Testis (tissue), 3 donors: ENCODE measurements around the gene MED23. TPM values are rescaled to one million over a fixed set of nuclear protein-coding genes. Genes with fewer than 3 reads are reported as not detected.
"Not testable (repeated sequence)": the region's sequence is repeated elsewhere in the genome, so short reads cannot be mapped to it uniquely, and the experiment has no call there.

Experiments
- DNase-seq: peaks from one replicate; pipeline ENCODE4 v3.0.0-alpha.2; 2019
- H3K27ac ChIP-seq, 2 donors: fragments of 200-600 bp; sonication (generic); one replicate each; pipeline ENCODE4 v1.5.1; 2019
- H3K27me3 ChIP-seq: fragments of 200-600 bp; sonication (generic); one replicate; pipeline ENCODE4 v1.5.1; 2019
- H3K36me3 ChIP-seq: fragments of 200-600 bp; sonication (generic); one replicate; pipeline ENCODE4 v1.5.1; 2017; ENCODE audit warnings: low read depth; ENCODE audit errors: missing control alignments
- H3K4me1 ChIP-seq: fragments of 200-600 bp; sonication (generic); one replicate; pipeline ENCODE4 v1.5.1; 2019
- H3K4me3 ChIP-seq, 2 donors: fragments of 200-600 bp; sonication (generic); one replicate each; pipeline ENCODE4 v1.5.1; 2017 to 2019
- H3K9me3 ChIP-seq: fragments of 200-600 bp; sonication (generic); one replicate; pipeline ENCODE4 v1.5.1; 2017
- CTCF ChIP-seq, 3 experiments: fragments of 450-650 bp in 2 of 3; fragments of 200-600 bp in 1 of 3; sonication (generic) in 1 of 3; IDR thresholded peaks; one replicate each; pipeline ENCODE4 v1.5.1; 2016 to 2019; ENCODE audit warnings: antibody characterized with exemption in 3 of 3, mild to moderate bottlenecking in 2 of 3, moderate library complexity in 1 of 3
- POLR2A ChIP-seq: fragments of 450-650 bp; IDR thresholded peaks from one replicate; pipeline ENCODE4 v1.6.1; 2017; ENCODE audit warnings: antibody characterized with exemption, mild to moderate bottlenecking, moderate library complexity
- WGBS, 2 donors: methylation state at CpG; one replicate each; pipeline ENCODE4 v1.1.5; 2018; 5-methylcytosine and 5-hydroxymethylcytosine counted together
- intact Hi-C: fragments of 100-400 bp; cut with DNase I; formaldehyde crosslinking; loops from one replicate; pipeline ENCODE4 v1.15.1; 2023; ENCODE audit warnings: low total_unique reads
- polyA plus RNA-seq: library from polyadenylated mRNA; stranded (reverse); fragments of 350-450 nt; fragmentation: Illumina TruSeq; extraction: RNeasy Lipid Tissue Mini Kit (QIAGEN cat#74804); gene quantifications from one replicate; pipeline ENCODE4 v1.2.3, GENCODE V29; 2014; ENCODE audit warnings: low read depth, low replicate concordance; ENCODE audit not compliant: insufficient read depth
- small RNA-seq, 2 donors: library from RNA; depleted of rRNA; stranded (forward); fragments of <200 nt; gene quantifications; one replicate each; pipeline ENCODE3, GENCODE V24; 2016
- total RNA-seq, 2 donors: library from RNA; depleted of rRNA; stranded (reverse); fragments of >200 nt; gene quantifications; one replicate each; pipeline ENCODE4 v1.2.3, GENCODE V29; 2016

MED23 gene
- total and polyA plus RNA-seq, 3 donors from 2014 or later: 24.4 to 42.1 (median 39.8) TPM

GRCh38 chr6:131532580-131533039 is 95.4 kb downstream of the MED23 start:
- TF ChIP-seq POLR2A (no peak), CTCF (IDR thresholded peaks at IDR 0.05) (no peak)
- Histone ChIP-seq H3K9me3 (no peaks in the 10 kb centered on the region), H3K27ac (no peak overlapping the region), H3K4me3 (no peak overlapping the region), H3K36me3 (no peaks in the 10 kb centered on the region), H3K4me1 (no peaks in the 10 kb centered on the region), H3K27me3 (no peaks in the 10 kb centered on the region)
- DNase-seq: no peak
- 77 to 82% methylated on average over 3 of the region's 3 CpGs for WGBS, 2 donors
- intact Hi-C loops: no loop called here

- 90 to 91% methylated on average over 12 of the region's 12 CpGs for WGBS, 2 donors
- H3K27ac ChIP-seq, H3K4me1 ChIP-seq, intact Hi-C loops, H3K36me3 ChIP-seq, H3K27me3 ChIP-seq, H3K4me3 ChIP-seq, DNase-seq, H3K9me3 ChIP-seq: not testable (repeated sequence)
These were observed 96.4 kb downstream of the MED23 start for GRCh38 chr6:131531681-131532080.

GRCh38 chr6:131530936-131531335 is 97.1 kb downstream of the MED23 start:
- intact Hi-C loops, H3K36me3 ChIP-seq, H3K4me3 ChIP-seq, H3K9me3 ChIP-seq, H3K4me1 ChIP-seq, DNase-seq, H3K27ac ChIP-seq, H3K27me3 ChIP-seq: not testable (repeated sequence)
- 92 to 94% methylated on average over 5 of the region's 5 CpGs for WGBS, 2 donors

GRCh38 chr6:131524695-131525336 is 103.2 kb downstream of the MED23 start:
- H3K36me3 ChIP-seq: no peaks in the 10 kb centered on the region
- WGBS, 2 donors: 85 to 90% methylated on average over 25 of the region's 25 CpGs
- TF ChIP-seq POLR2A (no peak), CTCF (IDR thresholded peaks at IDR 0.05) (no peak)
- no peak overlapping the region for H3K4me3 ChIP-seq
- no peaks in the 10 kb centered on the region for H3K9me3 ChIP-seq
- H3K27me3 ChIP-seq: no peaks in the 10 kb centered on the region
- no peak overlapping the region for H3K27ac ChIP-seq
- no peak for DNase-seq
- intact Hi-C loops: no loop called here
- H3K4me1 ChIP-seq: no peaks in the 10 kb centered on the region

- H3K9me3 ChIP-seq: no peaks in the 10 kb centered on the region
- DNase-seq: no peak
- WGBS, 2 donors: 75 to 94% methylated on average over 1 of the region's 1 CpG
- no peaks in the 10 kb centered on the region for H3K4me1 ChIP-seq
- no peak overlapping the region for H3K4me3 ChIP-seq
- H3K27me3 ChIP-seq: no peaks in the 10 kb centered on the region
- no peaks in the 10 kb centered on the region for H3K36me3 ChIP-seq
- no peak overlapping the region for H3K27ac ChIP-seq
- TF ChIP-seq CTCF (IDR thresholded peaks at IDR 0.05) (no peak), POLR2A (no peak)
- intact Hi-C loops: no loop called here
These were observed 103.9 kb downstream of the MED23 start for GRCh38 chr6:131523988-131524673.

Small RNAs within 50 kb of the gene (small RNA-seq; reads per million reads assigned to genes)
- gene RNU4-18P: 0 reads per million in 2 donors

Other genes with a start within 250 kb of the MED23 start
- not detected for gene ARG1, start 55.0 kb downstream of the MED23 start, total RNA-seq
- gene ARG1, start 55.0 kb downstream of the MED23 start, polyA plus RNA-seq: 0.34 TPM
- 1 to 10 TPM; 1.6 to 2.8 TPM for gene ENPP3, start 9.1 kb upstream of the MED23 start, total RNA-seq
- 3.3 TPM for gene ENPP3, start 9.1 kb upstream of the MED23 start, polyA plus RNA-seq
- 1 to 10 TPM in 1 of 2 donors, not detected in 1; 1.0 TPM for gene OR2A4, start 73.2 kb upstream of the MED23 start, total RNA-seq
- 0.36 TPM for gene OR2A4, start 73.2 kb upstream of the MED23 start, polyA plus RNA-seq
- gene CTAGE9, start 82.8 kb upstream of the MED23 start, total RNA-seq: 10 to 100 TPM in 1 of 2 donors, 1 to 10 TPM in 1; 3.7 to 10.3 TPM
- 6.6 TPM for gene CTAGE9, start 82.8 kb upstream of the MED23 start, polyA plus RNA-seq
- gene ENPP1, start 179.8 kb upstream of the MED23 start, total RNA-seq: 10 to 100 TPM; 12.0 to 16.0 TPM
- gene ENPP1, start 179.8 kb upstream of the MED23 start, polyA plus RNA-seq: 8.3 TPM